H1 (cell line): Measurements from ENCODE around the gene JPH2.

Experiments
- ATF3 ChIP-seq: IDR thresholded peaks from 2 replicates; pipeline ENCODE4 v1.6.1; 2011; ENCODE audit warnings: low read depth, mild to moderate bottlenecking, low read length; ENCODE audit not compliant: insufficient read depth
- BCL11A ChIP-seq, 2 experiments: IDR thresholded peaks; one replicate each; pipeline ENCODE4 v1.6.1; 2011; ENCODE audit warnings: low read depth in 2 of 2, low read length in 2 of 2, mild to moderate bottlenecking in 2 of 2
- CEBPB ChIP-seq: IDR thresholded peaks from 2 replicates; pipeline ENCODE4 v1.6.1; 2012; ENCODE audit warnings: low read depth, low read length
- CHD1 ChIP-seq: IDR thresholded peaks from 2 replicates; pipeline ENCODE4 v1.6.1; 2012; ENCODE audit warnings: low read depth, low read length, improper control_type of control experiment
- CTCF ChIP-seq, 3 experiments: IDR thresholded peaks; 1 replicate in 2 of 3; 2 replicates in 1 of 3; pipeline versions ENCODE4 v1.5.1 to v1.6.1; 2011; ENCODE audit warnings: low read length in 3 of 3, mild to moderate bottlenecking in 3 of 3, inconsistent platforms in 2 of 3, low read depth in 1 of 3, moderate library complexity in 1 of 3; ENCODE audit not compliant: insufficient read depth in 1 of 3; ENCODE audit errors: control extremely low read depth in 1 of 3
- EP300 ChIP-seq, 2 experiments: IDR thresholded peaks; 1 replicate in 1 of 2; 2 replicates in 1 of 2; pipeline ENCODE4 v1.6.1; 2011 to 2012; ENCODE audit warnings: low read depth in 2 of 2, low read length in 2 of 2, mild to moderate bottlenecking in 2 of 2, borderline replicate concordance in 1 of 2, inconsistent platforms in 1 of 2, moderate library complexity in 1 of 2
- EZH2 ChIP-seq: fragments of 200-600 bp; sonication (generic); IDR thresholded peaks from 2 replicates; pipeline ENCODE4 v1.7.1; 2012; ENCODE audit warnings: low read depth, mild to moderate bottlenecking, moderate library complexity, low read length, inconsistent platforms; ENCODE audit not compliant: severe bottlenecking
- KDM5A ChIP-seq: fragments of 200-600 bp; IDR thresholded peaks from 2 replicates; pipeline ENCODE4 v1.7.1; 2012; ENCODE audit warnings: mild to moderate bottlenecking, low read length, inconsistent platforms, mixed read lengths
- NRF1 ChIP-seq: IDR thresholded peaks from 2 replicates; pipeline ENCODE4 v1.6.1; 2011; ENCODE audit warnings: mild to moderate bottlenecking, low read depth, low read length, improper control_type of control experiment
- POLR2A ChIP-seq, 2 experiments: IDR thresholded peaks; 1 replicate in 1 of 2; 2 replicates in 1 of 2; pipeline ENCODE4 v1.6.1; 2011; ENCODE audit warnings: low read depth in 2 of 2, low read length in 2 of 2, mild to moderate bottlenecking in 2 of 2; ENCODE audit errors: control extremely low read depth in 1 of 2
- RAD21 ChIP-seq, 2 experiments: IDR thresholded peaks in 1 of 2; conservative IDR thresholded peaks in 1 of 2; 2 replicates each; pipeline ENCODE4 v1.6.1; 2011; ENCODE audit warnings: low read depth in 2 of 2, low read length in 2 of 2, improper control_type of control experiment in 1 of 2, inconsistent platforms in 1 of 2, mild to moderate bottlenecking in 1 of 2, moderate library complexity in 1 of 2
- SIX5 ChIP-seq: IDR thresholded peaks from 2 replicates; pipeline ENCODE4 v1.6.1; 2011; ENCODE audit warnings: mild to moderate bottlenecking, low read depth, low read length
- TAF1 ChIP-seq: IDR thresholded peaks from 2 replicates; pipeline ENCODE4 v1.6.1; 2011; ENCODE audit warnings: mild to moderate bottlenecking, low read depth, low read length
- TCF12 ChIP-seq: IDR thresholded peaks from 2 replicates; pipeline ENCODE4 v1.6.1; 2011; ENCODE audit warnings: low read depth, mild to moderate bottlenecking, low read length

- TF ChIP-seq CEBPB = no peak
- TF ChIP-seq EZH2 = no peak
- no peak for TF ChIP-seq CTCF (IDR thresholded peaks at IDR 0.05; ENCODE audit: control extremely low read depth in 1 of 3, insufficient read depth in 1 of 3, low read depth in 1 of 3, low read length in 3 of 3)
- TF ChIP-seq ATF3 = no peak
- no peak for TF ChIP-seq POLR2A (IDR thresholded peaks at IDR 0.05; ENCODE audit: control extremely low read depth in 1 of 2, low read depth in 2 of 2, low read length in 2 of 2)
- TF ChIP-seq CHD1 = no peak
- no peak for TF ChIP-seq EP300 (IDR thresholded peaks at IDR 0.05; ENCODE audit: borderline replicate concordance in 1 of 2, low read depth in 2 of 2, low read length in 2 of 2)
- no peak for TF ChIP-seq RAD21 (IDR thresholded peaks at IDR 0.05 in 1 of 2, conservative IDR thresholded peaks at IDR 0.05 in 1 of 2; ENCODE audit: low read depth in 2 of 2, low read length in 2 of 2)
- TF ChIP-seq BCL11A (IDR thresholded peaks at IDR 0.05; ENCODE audit: low read depth in 2 of 2, low read length in 2 of 2) = no peak
- TF ChIP-seq SIX5 = no peak
- TF ChIP-seq TCF12 = no peak
- no peak for TF ChIP-seq NRF1
- no peak for TF ChIP-seq TAF1
- TF ChIP-seq KDM5A = no peak
Observed at GRCh38 chr20:44085616-44086434, 101.2 kb downstream of the JPH2 start.
